ENCODE results near the gene ATRN. TPM values are rescaled to one million over a fixed set of nuclear protein-coding genes. Genes with fewer than 3 reads are reported as not detected.

Gene ATRN
- total and polyA plus RNA-seq, 2 donors (not counting 3 experiments of a cell fraction or from before 2014, with no cell fraction given): 32.3 to 33.1 TPM

GRCh38 chr20:3648951-3649350 is 178.1 kb downstream of the ATRN start:
- H3K79me2 ChIP-seq (ENCODE audit: control insufficient read depth, insufficient read depth, low read length): no peaks in the 10 kb centered on the region
- TF ChIP-seq EZH2 (IDR thresholded peaks at IDR 0.05; ENCODE audit: borderline replicate concordance, low read depth, low read length, severe bottlenecking) (no peak), GATA2 (IDR thresholded peaks at IDR 0.05; ENCODE audit: insufficient read depth, insufficient read length, low read depth, low read length) (no peak), MAX (IDR thresholded peaks at IDR 0.05; ENCODE audit: insufficient read depth, insufficient read length) (no peak), CTCF (IDR thresholded peaks at IDR 0.05; ENCODE audit: extremely low read depth in 1 of 2, insufficient read depth in 1 of 2, low read depth in 1 of 2, low read length in 2 of 2) (no peak), JUN (IDR thresholded peaks at IDR 0.05; ENCODE audit: borderline replicate concordance, insufficient read depth, insufficient read length, low read depth) (no peak), POLR2A (IDR thresholded peaks at IDR 0.05; ENCODE audit: low read depth, low read length) (no peak), POLR2AphosphoS5 (IDR thresholded peaks at IDR 0.05; ENCODE audit: insufficient read depth, low read depth, low read length) (no peak), FOS (IDR thresholded peaks at IDR 0.05; ENCODE audit: borderline replicate concordance, insufficient read depth, low read length) (no peak), MYC (IDR thresholded peaks at IDR 0.05; ENCODE audit: low read depth, low read length) (no peak)
- H3K27ac ChIP-seq (ENCODE audit: insufficient read depth, low read depth, low read length): no peak overlapping the region
- dilution Hi-C loops (cut with MboI; ENCODE audit: extremely low pct_ligation_motif_present, low sequenced_read_pairs) (no loop called here), intact Hi-C loops (cut with micrococcal nuclease) (no loop called here)
- H3K9me3 ChIP-seq (replicated peaks; ENCODE audit: control insufficient read depth, insufficient read depth, low read length): no peaks in the 10 kb centered on the region
- no peak overlapping the region for H3K4me2 ChIP-seq (ENCODE audit: insufficient read depth, low read length)
- no peak for DNase-seq (ENCODE audit: low read depth, low spot score)
- no peaks in the 10 kb centered on the region for H3K27me3 ChIP-seq (ENCODE audit: control insufficient read depth in 2 of 2, insufficient read depth in 2 of 2, low read length in 2 of 2)
- ChIA-PET CTCF (interaction anchor here (1.1 kb wide), 1 partner anchor 10 kb away, joined by 3 read pairs; no protein-coding TSS in a partner anchor), POLR2A (no interaction called here)
- no peak overlapping the region for H3K4me3 ChIP-seq (replicated peaks in 1 of 3; ENCODE audit: insufficient read depth in 1 of 3, low read depth in 1 of 3, low read length in 3 of 3)
- H3K4me1 ChIP-seq (ENCODE audit: control insufficient read depth, extremely low read depth, insufficient read depth, low read length): no peaks in the 10 kb centered on the region
- no peaks in the 10 kb centered on the region for H3K9me1 ChIP-seq (replicated peaks; ENCODE audit: control insufficient read depth, extremely low read depth, insufficient read depth, low read length)
- no peak for FAIRE-seq
- H3K36me3 ChIP-seq (ENCODE audit: control insufficient read depth in 2 of 2, extremely low read depth in 1 of 2, insufficient read depth in 2 of 2, low read length in 2 of 2): peaks cover 0 to 3% of the 10 kb centered on the region in 2 experiments
- no peak overlapping the region for H2AFZ ChIP-seq (ENCODE audit: low read depth, low read length)
- no TSS peak for BruUV-seq (replicated peaks)
- no peak overlapping the region for H3K9ac ChIP-seq (replicated peaks; ENCODE audit: extremely low read depth, insufficient read depth, low read length)
- no peaks in the 10 kb centered on the region for H4K20me1 ChIP-seq (replicated peaks; ENCODE audit: control insufficient read depth, extremely low read depth, insufficient read depth, low read length)
